ENCODE measurements around the gene MMP24. TPM values are rescaled to one million over a fixed set of nuclear protein-coding genes. Genes with fewer than 3 reads are reported as not detected.
A peak's percentile ranks its signal among the peaks of the same experiment; 100 is the strongest.
"Not testable (repeated sequence)": the region's sequence is repeated elsewhere in the genome, so short reads cannot be mapped to it uniquely, and the experiment has no call there.

The MMP24 gene
- not detected for total RNA-seq

- no peak for DNase-seq
Measured at GRCh38 chr20:35226126-35226883, at the start of gene MMP24. TSS of gene MMP24 (plus strand) at chr20:35226690. CDS start at chr20:35226739, 49 bp downstream.

- no peak for DNase-seq
Measured at GRCh38 chr20:35179292-35180212, 46.9 kb upstream of the MMP24 start.

DNA sequence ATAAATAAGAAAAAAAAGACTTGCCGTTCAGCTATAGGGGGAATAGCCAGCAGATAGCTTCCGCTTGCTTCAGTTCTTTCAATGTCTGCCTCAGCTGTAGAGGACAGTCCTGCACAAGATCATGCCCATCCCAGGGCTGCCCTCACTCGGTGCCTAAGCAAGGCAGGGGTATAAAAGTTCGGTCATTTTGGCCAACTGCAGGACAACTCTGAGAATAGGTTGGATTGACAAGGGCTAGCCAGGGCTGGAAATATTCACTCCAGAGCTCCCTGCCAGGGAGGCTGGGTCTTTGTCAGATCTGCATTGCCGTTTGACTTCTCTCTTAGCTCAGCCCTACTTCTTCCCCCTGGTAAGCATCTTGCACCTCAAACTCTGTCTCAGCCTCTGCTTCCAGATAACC is 46.2 kb upstream of the MMP24 start:
- DNase-seq = no peak

- no peak for DNase-seq
Measured at GRCh38 chr20:35181731-35182130, 44.8 kb upstream of the MMP24 start.

GRCh38 chr20:35186691-35187289 is 39.7 kb upstream of the MMP24 start:
- DNase-seq = not testable (repeated sequence)

- DNase-seq = no peak
Measured at GRCh38 chr20:35187584-35188190, 38.8 kb upstream of the MMP24 start.

DNA sequence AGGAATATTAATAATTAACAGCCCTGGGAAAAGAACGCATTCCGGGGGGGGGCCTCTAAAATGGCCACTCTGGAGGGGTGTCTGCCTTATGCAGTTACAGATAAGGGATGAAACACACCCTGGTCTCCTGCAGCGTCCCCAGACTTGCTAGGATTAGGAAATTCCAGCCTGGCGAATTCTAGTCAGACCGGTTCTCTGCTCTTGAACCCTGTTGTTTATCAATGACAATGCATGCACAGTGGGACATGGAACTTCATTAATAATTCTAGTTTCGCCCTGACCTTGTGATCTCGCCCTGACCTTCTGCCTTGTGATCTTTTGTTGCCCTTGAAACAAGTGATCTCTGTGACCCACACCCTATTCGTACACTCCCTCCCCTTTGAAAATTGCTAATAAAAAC is 37.3 kb upstream of the MMP24 start:
- not testable (repeated sequence) for DNase-seq

DNA sequence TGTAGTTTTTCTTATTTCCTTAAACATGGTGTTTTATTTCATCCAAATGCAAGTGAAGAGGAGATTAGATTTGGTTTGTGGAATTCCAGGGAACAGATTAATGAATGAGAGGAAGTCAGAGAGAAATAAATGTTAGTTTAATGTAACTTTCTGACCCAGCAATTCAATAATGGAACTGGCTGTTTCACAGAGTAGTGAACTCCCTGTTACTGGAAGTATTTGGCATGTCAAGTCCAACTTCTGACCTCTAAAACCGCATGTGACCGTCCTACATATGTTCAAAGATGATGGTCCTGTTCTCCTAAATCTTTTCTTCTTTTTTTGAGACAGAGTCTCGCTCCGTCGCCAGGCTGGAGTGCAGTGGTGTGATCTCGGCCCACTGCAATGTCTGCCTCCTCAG is 35.9 kb upstream of the MMP24 start:
- DNase-seq = no peak

DNA sequence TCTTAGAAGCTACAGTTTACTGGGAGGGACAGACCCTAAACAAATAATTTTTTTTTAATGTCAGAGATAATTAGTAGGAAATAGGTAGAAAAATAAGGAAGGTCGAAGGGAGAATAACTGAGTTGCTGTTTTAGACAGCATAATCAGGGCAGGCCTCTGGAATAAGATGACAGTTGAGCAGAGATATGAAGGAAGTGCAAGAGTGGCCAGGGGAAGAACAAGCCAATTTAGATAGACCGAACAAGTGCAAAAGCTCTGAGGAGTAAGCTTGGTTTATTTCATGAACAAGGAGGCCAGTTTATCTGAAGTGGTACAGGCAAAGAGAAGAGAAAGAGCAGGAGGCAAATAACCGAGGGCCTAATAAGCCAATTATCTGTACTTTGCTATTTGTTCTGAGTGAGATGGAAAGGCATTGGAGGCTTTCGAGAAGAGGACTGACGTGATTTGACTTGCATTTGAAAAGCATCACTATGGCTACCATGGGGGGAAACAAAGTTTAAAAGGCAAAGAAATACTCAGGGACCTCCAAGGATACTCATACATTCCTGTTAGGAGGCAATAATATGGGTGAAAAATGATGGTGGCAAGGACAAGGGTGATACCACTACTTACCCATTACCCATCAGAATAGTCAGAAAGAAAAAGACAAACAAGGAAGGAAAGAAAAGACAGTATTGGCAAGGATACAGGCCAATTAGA is 34.9 kb upstream of the MMP24 start:
- no peak for DNase-seq

DNA sequence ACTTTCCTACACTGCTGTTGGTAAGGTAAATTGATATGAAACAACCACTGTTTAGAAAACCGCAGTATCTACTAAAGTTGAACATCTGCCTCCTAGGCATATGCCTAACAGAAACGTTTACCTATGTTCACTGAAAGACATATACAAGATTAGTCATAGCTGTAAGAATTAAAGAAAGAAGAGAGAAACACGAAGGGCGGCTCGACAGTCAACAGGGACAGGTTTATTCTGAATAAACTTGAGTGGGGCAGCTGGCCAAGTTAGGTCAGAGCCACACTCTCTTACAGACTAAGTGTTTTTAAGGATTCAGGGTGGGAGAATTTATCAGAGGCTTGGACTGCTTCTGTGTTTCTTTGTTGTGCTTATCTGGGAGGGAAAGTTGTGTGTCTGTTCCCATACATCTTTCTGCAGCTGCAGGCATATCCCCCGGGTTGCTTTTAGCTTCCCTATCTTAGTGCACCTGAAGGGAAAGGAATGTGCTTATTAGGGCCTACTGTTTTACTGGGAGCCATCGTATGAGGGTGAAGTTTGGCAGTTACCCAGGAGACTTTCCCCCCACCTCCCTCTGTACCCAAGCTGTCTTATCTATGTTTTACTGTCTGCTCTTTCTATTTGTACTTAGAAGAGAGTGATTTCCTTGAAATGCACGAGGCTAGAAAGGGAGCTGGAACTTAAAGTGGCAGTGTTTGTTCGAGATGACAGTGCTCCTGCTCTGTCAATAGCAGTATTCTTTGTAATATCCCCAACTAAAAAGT is 34.2 kb upstream of the MMP24 start:
- DNase-seq = no peak

- DNase-seq = not testable (repeated sequence)
Measured at GRCh38 chr20:35193031-35193791, 33.3 kb upstream of the MMP24 start.

DNA sequence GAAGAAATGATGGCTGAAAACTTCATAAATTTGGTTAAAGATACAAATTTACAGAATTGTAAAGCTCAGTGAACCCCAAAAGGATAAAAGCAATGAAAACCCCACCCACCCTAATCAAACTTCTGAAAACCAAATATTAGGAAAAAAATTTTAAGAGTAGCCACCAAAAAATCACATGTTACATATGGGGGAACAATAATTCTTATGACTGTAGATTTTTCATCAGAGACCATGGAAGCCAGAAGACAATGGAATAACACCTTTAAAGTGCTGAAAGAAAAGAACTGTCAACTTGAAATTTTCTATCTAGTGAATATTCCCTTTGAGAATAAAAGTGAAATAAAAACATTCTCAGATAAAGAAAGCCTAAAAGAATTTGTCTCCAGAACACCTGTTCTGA is 30.2 kb upstream of the MMP24 start:
- no peak for DNase-seq

- no peak for DNase-seq
Measured at GRCh38 chr20:35199740-35200139, 26.8 kb upstream of the MMP24 start.

- no peak for DNase-seq
Measured at GRCh38 chr20:35200267-35200666, 26.2 kb upstream of the MMP24 start.

DNA sequence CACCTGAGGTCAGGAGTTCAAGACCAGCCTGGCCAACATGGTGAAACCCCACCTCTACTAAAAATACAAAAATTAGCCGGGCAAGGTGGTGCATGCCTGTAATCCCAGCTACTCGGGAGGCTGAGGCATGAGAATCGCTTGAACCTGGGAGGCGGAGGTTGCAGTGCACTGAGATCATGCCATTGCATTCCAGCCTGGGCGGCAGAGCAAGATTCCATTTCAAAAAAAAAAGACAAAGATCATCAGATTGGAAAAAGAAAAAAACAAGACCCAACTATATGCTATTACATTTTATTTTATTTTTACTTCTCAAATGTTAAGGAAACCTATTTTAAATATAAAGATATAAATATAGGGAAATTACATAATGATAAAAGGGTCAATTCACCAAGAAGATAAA is 25.0 kb upstream of the MMP24 start:
- DNase-seq = not testable (repeated sequence)

DNA sequence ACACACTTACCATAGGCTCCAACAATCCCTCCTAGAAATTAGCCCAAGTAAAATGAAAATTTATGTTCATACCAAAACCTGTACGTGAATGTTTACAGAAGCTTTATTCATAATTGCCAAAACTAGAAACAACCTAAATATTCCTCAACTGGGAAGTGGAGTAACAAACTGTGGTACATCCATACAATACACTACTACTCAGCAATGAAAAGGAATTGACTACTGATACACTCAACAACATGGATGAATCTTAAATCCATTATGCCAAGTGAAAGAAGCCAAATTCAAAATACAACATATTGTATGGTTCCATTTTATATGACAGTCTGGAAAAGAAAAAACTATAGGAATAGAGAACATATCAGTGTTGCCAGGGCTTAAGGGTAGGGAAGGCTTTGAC is 19.7 kb upstream of the MMP24 start:
- no peak for DNase-seq

DNA sequence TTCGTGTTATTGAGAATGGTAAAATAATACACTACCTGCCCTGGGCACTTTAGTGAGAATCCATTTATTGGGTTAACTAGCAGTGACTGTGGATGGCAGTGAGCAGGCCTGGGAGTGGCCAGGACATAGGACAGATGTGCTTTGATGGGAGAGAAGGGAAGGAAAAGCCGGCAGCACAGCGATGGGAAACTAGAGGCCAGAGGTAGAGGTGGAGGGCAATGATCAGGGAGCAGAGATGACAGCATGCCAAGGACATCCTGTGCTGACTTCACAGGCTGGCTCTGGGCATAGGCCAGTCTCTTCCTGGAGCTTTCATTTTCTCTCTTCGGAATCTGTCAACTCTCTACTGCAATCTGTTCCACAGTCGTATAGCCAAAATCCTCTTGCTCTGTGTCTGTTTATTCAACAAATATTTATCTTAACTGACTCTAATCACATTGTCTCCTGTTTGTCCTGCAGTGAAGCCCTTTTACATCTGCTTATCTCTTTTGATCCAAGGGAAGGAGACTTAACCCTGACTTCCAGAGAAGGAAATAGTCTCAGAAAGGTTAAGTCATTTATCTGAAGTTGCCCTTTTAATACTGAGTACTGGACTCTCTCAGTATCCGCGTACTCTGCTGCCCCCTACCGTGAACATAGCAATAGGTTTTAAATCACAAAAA is 18.4 kb upstream of the MMP24 start:
- peak; percentile 72 for DNase-seq

GRCh38 chr20:35215066-35215956 is 11.2 kb upstream of the MMP24 start:
- DNase-seq = no peak

DNA sequence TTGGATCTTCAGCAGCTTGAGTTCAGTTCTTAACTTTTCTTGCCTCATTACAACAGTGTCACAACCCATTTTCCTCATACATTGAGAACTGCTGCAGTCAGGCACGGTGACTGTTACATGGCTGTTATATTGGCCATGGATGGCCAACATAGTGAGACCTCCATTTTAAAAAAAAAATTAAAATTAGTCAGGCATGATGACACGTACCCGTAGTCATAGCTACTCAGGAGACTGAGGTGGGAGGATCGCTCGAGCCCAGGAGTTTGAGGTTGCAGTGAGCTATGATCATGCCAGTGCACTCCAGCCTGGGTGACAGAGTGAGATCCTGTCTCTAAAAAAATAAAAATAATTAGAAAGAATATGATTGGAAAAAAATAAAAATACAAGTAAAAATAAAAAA is 9.9 kb upstream of the MMP24 start:
- DNase-seq = no peak
